BJ (cell line): ENCODE results near the gene SLC12A7. TPM values are rescaled to one million over a fixed set of nuclear protein-coding genes. Genes with fewer than 3 reads are reported as not detected.

Experiments
- CTCF ChIA-PET: fragments of 350-600 bp; formaldehyde crosslinking; extraction: SDS; loops from one replicate; lab custom pipeline; 2021; ENCODE audit warnings: antibody characterized with exemption, inconsistent platforms; lab: Yijun Ruan, JAX
- POLR2A ChIA-PET: fragments of 300-600 bp; sonication (Branson Sonifier 250); formaldehyde crosslinking; extraction: SDS; loops from one replicate; lab custom pipeline; 2021; ENCODE audit warnings: antibody characterized with exemption; lab: Charles Lee
- DNase-seq: peaks from one replicate; pipeline ENCODE4 v3.0.0-alpha.2; 2011; ENCODE audit warnings: low read depth
- H3K27me3 ChIP-seq: 2 replicates; pipeline ENCODE4 v1.6.0; 2011; ENCODE audit warnings: low read length; ENCODE audit not compliant: control insufficient read depth, insufficient read depth
- H3K36me3 ChIP-seq: 2 replicates; pipeline ENCODE4 v1.5.1; 2011; ENCODE audit warnings: low read length; ENCODE audit not compliant: control insufficient read depth, insufficient read depth
- H3K4me3 ChIP-seq: 2 replicates; pipeline ENCODE4 v1.5.1; 2011; ENCODE audit warnings: low read depth, mild to moderate bottlenecking, control low read depth, low read length
- CTCF ChIP-seq: IDR thresholded peaks from 2 replicates; pipeline ENCODE4 v1.5.1; 2011; ENCODE audit warnings: low read depth, mild to moderate bottlenecking, control low read depth, inconsistent platforms, low read length, moderate library complexity; ENCODE audit not compliant: insufficient read depth
- polyA plus RNA-seq: library from polyadenylated mRNA; depleted of rRNA; stranded (reverse); fragments of >200 nt; gene quantifications from 2 replicates; pipeline ENCODE4 v1.2.3, GENCODE V29; 2011

The SLC12A7 gene
- polyA plus RNA-seq, 1 experiment = 4.6 TPM

DNA sequence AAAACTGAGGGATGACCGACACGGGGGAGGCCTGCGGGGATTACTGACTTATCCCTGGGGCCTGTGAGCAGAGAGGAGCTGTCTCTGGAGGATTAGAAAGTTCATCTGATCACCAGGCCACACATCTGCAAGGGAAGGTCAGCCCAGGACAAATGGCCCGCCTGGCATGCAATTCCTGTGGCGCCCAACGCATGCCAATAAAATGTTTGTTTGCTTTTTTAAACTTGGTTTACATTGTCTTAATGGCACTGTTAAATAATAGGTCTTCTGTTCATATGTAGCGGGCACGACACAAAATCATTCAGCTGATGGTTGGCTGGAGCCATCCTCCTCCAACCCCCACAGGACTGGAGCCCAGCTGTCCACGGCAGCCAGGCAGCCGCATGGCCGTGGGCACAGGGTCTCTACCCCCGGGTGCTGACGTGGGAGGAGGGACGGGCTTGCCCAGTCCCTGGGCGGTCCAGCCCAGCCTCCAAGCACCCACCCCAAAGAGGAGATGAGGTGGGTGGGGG lies 41.0 kb upstream of the SLC12A7 start:
- peaks cover 28% of the 10 kb centered on the region for H3K27me3 ChIP-seq
- ChIA-PET POLR2A (no interaction called here), CTCF (interaction anchor here (1.3 to 4.0 kb wide), 5 partner anchors 12 to 492 kb away, joined by 3 to 15 read pairs (median 6); no protein-coding TSS in a partner anchor)
- DNase-seq = no peak
- no peaks in the 10 kb centered on the region for H3K36me3 ChIP-seq
- H3K4me3 ChIP-seq = no peak overlapping the region
- no peak for TF ChIP-seq CTCF

DNA sequence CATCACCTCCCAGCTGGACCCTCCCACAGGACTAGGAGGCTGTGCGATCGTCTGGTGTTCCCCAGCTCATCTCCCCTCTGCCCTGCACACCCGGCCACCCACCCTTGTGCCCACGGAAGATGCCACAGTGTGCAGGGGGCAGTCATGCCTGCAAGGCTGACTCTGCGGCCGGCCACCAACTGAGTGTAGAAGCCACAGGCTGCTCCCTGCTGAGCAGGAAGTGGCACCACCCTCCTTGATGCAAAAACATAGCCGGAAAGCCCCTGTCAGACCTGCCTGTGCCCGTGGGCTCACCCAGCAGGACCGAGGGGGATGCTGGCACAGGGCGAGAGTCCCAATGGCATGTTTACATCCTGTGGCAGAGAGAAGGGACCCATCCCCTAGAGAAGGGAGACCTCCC lies 40.3 kb upstream of the SLC12A7 start:
- H3K27me3 ChIP-seq = peaks cover 28% of the 10 kb centered on the region
- no peak overlapping the region for H3K4me3 ChIP-seq
- ChIA-PET CTCF (interaction anchor here (0.8 to 4.0 kb wide), 7 partner anchors 12 to 493 kb away, joined by 3 to 15 read pairs (median 6); no protein-coding TSS in a partner anchor), POLR2A (no interaction called here)
- no peak for DNase-seq
- H3K36me3 ChIP-seq = no peaks in the 10 kb centered on the region
- TF ChIP-seq CTCF = no peak

DNA sequence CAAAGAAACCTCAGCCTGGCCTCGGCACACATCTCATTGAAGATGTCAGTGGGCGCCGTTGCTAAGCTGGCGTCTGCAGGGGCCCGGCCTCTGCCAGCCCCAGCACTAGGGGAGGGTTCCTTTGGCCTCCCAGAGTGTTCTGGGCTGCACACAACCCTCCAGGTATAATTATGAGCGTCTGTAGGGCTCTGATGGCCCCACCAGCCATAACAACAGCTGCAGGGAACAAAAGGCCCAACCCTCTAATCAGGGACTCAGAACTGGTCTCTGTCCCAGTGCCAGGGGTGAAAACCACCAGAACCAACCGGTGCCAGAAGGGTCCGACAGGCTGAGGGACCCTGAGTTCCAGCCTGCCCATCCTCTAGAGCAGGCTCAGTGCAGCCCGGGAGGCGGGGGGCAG lies 39.5 kb upstream of the SLC12A7 start:
- TF ChIP-seq CTCF = no peak
- Histone ChIP-seq H3K36me3 (no peaks in the 10 kb centered on the region), H3K27me3 (peaks cover 24% of the 10 kb centered on the region), H3K4me3 (no peak overlapping the region)
- ChIA-PET CTCF (interaction anchor here (0.8 to 4.0 kb wide), 5 partner anchors 11 to 228 kb away, joined by 3 to 15 read pairs (median 5); no protein-coding TSS in a partner anchor), POLR2A (no interaction called here)
- no peak for DNase-seq

GRCh38 chr5:1150866-1151265 lies 39.0 kb upstream of the SLC12A7 start:
- no peak for DNase-seq
- Histone ChIP-seq H3K27me3 (peaks cover 22% of the 10 kb centered on the region), H3K4me3 (no peak overlapping the region), H3K36me3 (no peaks in the 10 kb centered on the region)
- TF ChIP-seq CTCF = no peak
- CTCF ChIA-PET = interaction anchor here (0.6 to 4.0 kb wide), 5 partner anchors 10 to 235 kb away, joined by 3 to 15 read pairs (median 5); no protein-coding TSS in a partner anchor
- POLR2A ChIA-PET = no interaction called here

DNA sequence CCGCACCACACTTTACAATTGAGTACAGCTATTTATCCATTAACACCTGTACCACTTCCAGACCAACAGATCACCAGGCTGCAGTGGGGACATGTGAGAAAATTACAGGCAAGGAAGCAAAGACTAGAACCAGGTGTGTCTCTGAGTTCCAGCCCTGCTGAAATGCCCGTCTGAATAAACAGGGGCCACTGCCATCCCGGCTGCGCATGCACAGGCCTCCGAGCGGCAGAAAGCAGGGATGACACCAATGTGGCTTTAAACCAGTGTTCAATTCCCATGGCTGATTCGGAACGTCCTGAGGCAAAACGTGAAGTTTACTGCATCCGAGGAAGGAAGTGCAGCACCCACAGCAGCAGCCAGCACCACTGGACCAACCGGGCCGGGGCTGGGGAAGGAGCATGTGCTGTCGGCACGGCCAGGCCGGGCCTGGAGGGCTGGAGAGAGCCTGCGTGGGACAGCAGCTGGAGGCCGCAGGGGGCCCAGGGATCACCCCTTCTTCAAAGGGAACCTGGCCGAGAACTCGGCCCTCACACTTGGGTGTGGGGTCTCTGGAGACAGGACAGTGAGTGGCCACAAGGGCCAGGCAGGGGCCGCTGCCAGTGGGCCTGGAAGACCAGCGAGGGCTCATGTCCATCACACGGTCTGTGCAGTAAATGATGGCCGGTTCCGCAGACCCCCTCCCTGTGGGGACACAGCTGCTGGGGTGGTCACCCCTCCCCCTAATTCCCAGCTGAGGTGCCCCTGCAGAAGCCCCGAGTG lies 33.0 kb upstream of the SLC12A7 start:
- TF ChIP-seq CTCF = no peak
- Histone ChIP-seq H3K4me3 (no peak overlapping the region), H3K36me3 (no peaks in the 10 kb centered on the region), H3K27me3 (no peaks in the 10 kb centered on the region; the same call in 1 of the 2 replicates)
- no peak for DNase-seq
- CTCF ChIA-PET = interaction anchor here (1.2 kb wide), 1 partner anchor 23 kb away, joined by 3 read pairs; no protein-coding TSS in a partner anchor
- POLR2A ChIA-PET = no interaction called here
